HepG2 (cell line): ENCODE measurements around the gene LMBRD2. TPM values are rescaled to one million over a fixed set of nuclear protein-coding genes. Genes with fewer than 3 reads are reported as not detected.

Experiments
- ATAC-seq: fragments of 200-7000 bp; cut with Tn5 transposase; 3 replicates; pipeline ENCODE4 v1.9.1; 2020; ENCODE audit warnings: mild to moderate bottlenecking, moderate library complexity
- BruUV-seq: library from RNA; stranded (reverse); fragments of 400-500 nt; replicated peaks from 2 replicates; lab custom pipeline; 2021; lab: Mats Ljungman, UMichigan
- CTCF ChIA-PET: fragments of 300-600 bp; formaldehyde crosslinking; extraction: SDS; loops from one replicate; lab custom pipeline; 2021; ENCODE audit warnings: low total read pairs, inconsistent platforms, low intra/inter-chr PET ratio; lab: Yijun Ruan, JAX
- POLR2A ChIA-PET: fragments of 350-600 bp; sonication (Branson Sonifier 250); formaldehyde crosslinking; loops from one replicate; lab custom pipeline; 2020; ENCODE audit warnings: antibody characterized with exemption, inconsistent platforms; lab: Yijun Ruan, JAX
- DNase-seq: peaks from one replicate; pipeline ENCODE4 v3.0.0-alpha.2; 2015; ENCODE audit warnings: low spot score
- FAIRE-seq: peaks from 3 replicates; lab custom pipeline; 2011; peaks lifted over from hg19 to GRCh38; lab: Jason Lieb, UNC
- H2AFZ ChIP-seq: one replicate; pipeline ENCODE4 v1.6.1; 2011; ENCODE audit warnings: low read length, inconsistent platforms
- H3K27ac ChIP-seq: fragments of 300-600 bp; 3 replicates; pipeline ENCODE4 v1.8.0; 2011; ENCODE audit warnings: mixed run types, mild to moderate bottlenecking, mixed read lengths, low read length, inconsistent platforms; ENCODE audit not compliant: insufficient read depth; ENCODE audit errors: extremely low read length
- H3K27me3 ChIP-seq, 2 experiments: fragments of 200-600 bp in 1 of 2; 2 replicates in 1 of 2; 3 replicates in 1 of 2; pipeline versions ENCODE4 v1.6.0 to v1.8.0; 2011; ENCODE audit warnings: low read length in 2 of 2, mild to moderate bottlenecking in 2 of 2, moderate library complexity in 2 of 2, inconsistent platforms in 1 of 2; ENCODE audit not compliant: insufficient read depth in 2 of 2, control insufficient read depth in 1 of 2
- H3K36me3 ChIP-seq, 2 experiments: fragments of 200-600 bp in 1 of 2; replicated peaks in 1 of 2; 2 replicates in 1 of 2; 3 replicates in 1 of 2; pipeline versions ENCODE4 v1.5.1 to v1.8.0; 2011; ENCODE audit warnings: low read length in 2 of 2, inconsistent platforms in 1 of 2; ENCODE audit not compliant: insufficient read depth in 2 of 2, control insufficient read depth in 1 of 2
- H3K4me1 ChIP-seq: 2 replicates; pipeline ENCODE4 v1.5.1; 2012; ENCODE audit warnings: low read length, inconsistent platforms; ENCODE audit not compliant: insufficient read depth
- H3K4me2 ChIP-seq: 2 replicates; pipeline ENCODE4 v1.6.0; 2011; ENCODE audit warnings: low read depth, low read length, inconsistent platforms
- H3K4me3 ChIP-seq, 3 experiments: fragments of 200-600 bp in 1 of 3; sonication (generic), shearing (Covaris generic) in 1 of 3; replicated peaks in 1 of 3; 2 replicates each; pipeline ENCODE4 v1.5.1; 2011 to 2016; ENCODE audit warnings: low read length in 3 of 3, inconsistent platforms in 2 of 3, low read depth in 2 of 3, mild to moderate bottlenecking in 2 of 3, control low read depth in 1 of 3, mixed read lengths in 1 of 3; ENCODE audit not compliant: insufficient read depth in 1 of 3
- H3K79me2 ChIP-seq: one replicate; pipeline ENCODE4 v1.6.1; 2011; ENCODE audit warnings: low read length, inconsistent platforms; ENCODE audit not compliant: insufficient read depth
- H3K9ac ChIP-seq: 2 replicates; pipeline ENCODE4 v1.6.0; 2011; ENCODE audit warnings: mild to moderate bottlenecking, low read depth, low read length, inconsistent platforms; ENCODE audit not compliant: insufficient read depth
- H3K9me3 ChIP-seq: 2 replicates; pipeline ENCODE4 v1.5.1; 2012; ENCODE audit warnings: mild to moderate bottlenecking, low read length
- H4K20me1 ChIP-seq: 2 replicates; pipeline ENCODE4 v1.6.0; 2011; ENCODE audit warnings: inconsistent platforms, mild to moderate bottlenecking, low read length, moderate library complexity; ENCODE audit not compliant: insufficient read depth
- EED ChIP-seq: sonication (generic); formaldehyde crosslinking; IDR thresholded peaks from 2 replicates; pipeline ENCODE4 v1.5.0; 2020; ENCODE audit warnings: mild to moderate bottlenecking, missing genetic modification reagents
- ESRRA ChIP-seq: sonication (generic); formaldehyde crosslinking; IDR thresholded peaks from 2 replicates; pipeline ENCODE4 v1.5.1; 2020; ENCODE audit warnings: mild to moderate bottlenecking, low read depth, missing genetic modification reagents
- MATR3 ChIP-seq: sonication (generic); formaldehyde crosslinking; IDR thresholded peaks from 2 replicates; pipeline ENCODE4 v1.4.0; 2020; ENCODE audit warnings: missing genetic modification reagents
- SMAD1 ChIP-seq: sonication (generic); formaldehyde crosslinking; IDR thresholded peaks from 2 replicates; pipeline ENCODE4 v1.4.0; 2020; ENCODE audit warnings: missing genetic modification reagents, low read depth, mild to moderate bottlenecking, borderline replicate concordance
- TMF1 ChIP-seq: sonication (generic); formaldehyde crosslinking; IDR thresholded peaks from 2 replicates; pipeline ENCODE4 v1.8.1; 2022; ENCODE audit warnings: low read depth, missing genetic modification reagents
- ZFAT ChIP-seq: sonication (generic); formaldehyde crosslinking; conservative IDR thresholded peaks from 2 replicates; pipeline ENCODE4 v1.8.1; 2023; ENCODE audit warnings: missing genetic modification reagents, inconsistent platforms
- WGBS: methylation state at CpG from one replicate; pipeline ENCODE4 v1.1.6; 2017; ENCODE audit warnings: low lambda C conversion rate; 5-methylcytosine and 5-hydroxymethylcytosine counted together
- in situ Hi-C: cut with HindIII; loops from 2 replicates; pipeline ENCODE4 v1.10.0; 2017; ENCODE audit warnings: low pct_unique_long_range_greater_than_20kb; ENCODE audit not compliant: extremely low pct_ligation_motif_present
- intact Hi-C: fragments of 100-400 bp; cut with micrococcal nuclease; formaldehyde crosslinking; loops from one replicate; pipeline ENCODE4 v1.10.0; 2022; ENCODE audit not compliant: unreplicated experiment
- polyA plus RNA-seq, 8 experiments: library from polyadenylated mRNA; depleted of rRNA in 3 of 8; stranded (reverse) in 7 of 8; unstranded in 1 of 8; fragments of >200 nt; fragmentation: Illumina TruSeq in 4 of 8; extraction: Trizol in 4 of 8; gene quantifications; 2 replicates each; pipeline versions ENCODE4 v1.2.1 to v1.2.3, GENCODE V29; 2011 to 2016; ENCODE audit warnings: low read depth in 4 of 8, missing spikeins in 1 of 8, mixed read lengths in 1 of 8; ENCODE audit not compliant: insufficient read depth in 1 of 8
- total RNA-seq, 5 experiments: library from RNA; depleted of rRNA; stranded (reverse); fragments of >200 nt; fragmentation: Illumina TruSeq; extraction: Trizol; gene quantifications; 2 replicates each; pipeline ENCODE4 v1.2.3, GENCODE V29; 2016; ENCODE audit warnings: low read depth in 1 of 5
- TF ChIP-seq, protein P1 (sequence below): sonication (generic); formaldehyde crosslinking; IDR thresholded peaks from 2 replicates; pipeline ENCODE4 v1.4.0; 2020; ENCODE audit warnings: missing genetic modification reagents
- TF ChIP-seq, protein P2 (sequence below): sonication (generic); formaldehyde crosslinking; IDR thresholded peaks from 2 replicates; pipeline ENCODE4 v1.4.0; 2020; ENCODE audit warnings: missing genetic modification reagents
- TF ChIP-seq, protein P3 (sequence below): sonication (generic); formaldehyde crosslinking; IDR thresholded peaks from 2 replicates; pipeline ENCODE4 v1.5.1; 2020; ENCODE audit warnings: missing genetic modification reagents, mild to moderate bottlenecking, borderline replicate concordance
- TF ChIP-seq, protein P4 (sequence below): fragments of 450-650 bp; IDR thresholded peaks from 2 replicates; pipeline ENCODE4 v1.6.1; 2016

LMBRD2 gene
- total and polyA plus RNA-seq, 2 of the 13 experiments (the other 11 are each of a cell fraction or from before 2014, with no cell fraction given) = 2.0 to 4.7 TPM

DNA sequence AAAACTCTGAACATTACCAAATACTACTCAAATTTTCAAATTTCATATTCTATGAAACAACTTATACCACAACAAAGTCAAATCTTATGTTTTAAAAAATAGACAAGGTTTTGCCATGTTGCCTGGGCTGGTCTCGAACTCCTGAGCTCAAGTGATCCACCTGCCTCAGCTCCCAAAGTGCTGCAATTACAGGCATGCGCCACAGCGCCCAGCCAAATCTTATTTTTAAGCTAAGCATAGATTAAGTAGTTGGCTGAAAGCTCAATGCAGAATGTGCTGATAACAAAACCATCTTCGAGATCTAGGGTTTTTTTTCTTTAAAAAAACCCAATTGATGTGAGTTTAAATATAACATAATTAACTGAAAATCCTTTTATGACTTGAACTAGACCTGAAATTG, 6.4 kb downstream of the LMBRD2 start:
- no peak for ATAC-seq
- Histone ChIP-seq H3K79me2 (peaks cover 5% of the 10 kb centered on the region), H4K20me1 (no peaks in the 10 kb centered on the region), H3K4me1 (peaks cover 40% of the 10 kb centered on the region), H3K4me3 (no peak overlapping the region), H3K27me3 (no peaks in the 10 kb centered on the region), H3K9ac (no peak overlapping the region), H3K4me2 (no peak overlapping the region), H3K27ac (no peak overlapping the region), H3K9me3 (no peaks in the 10 kb centered on the region), H2AFZ (no peak overlapping the region), H3K36me3 (peaks cover 0 to 2% of the 10 kb centered on the region in 2 experiments; a peak in 1 of 5 replicates)
- DNase-seq = no peak
- 93% methylated on average over 4 of the region's 4 CpGs for WGBS
- no TSS peak for BruUV-seq
- in situ Hi-C loops = no loop called here
- intact Hi-C loops = no loop called here
- ChIA-PET POLR2A (no interaction called here), CTCF (no interaction called here)
- FAIRE-seq = no peak
- TF ChIP-seq, protein P1, sequence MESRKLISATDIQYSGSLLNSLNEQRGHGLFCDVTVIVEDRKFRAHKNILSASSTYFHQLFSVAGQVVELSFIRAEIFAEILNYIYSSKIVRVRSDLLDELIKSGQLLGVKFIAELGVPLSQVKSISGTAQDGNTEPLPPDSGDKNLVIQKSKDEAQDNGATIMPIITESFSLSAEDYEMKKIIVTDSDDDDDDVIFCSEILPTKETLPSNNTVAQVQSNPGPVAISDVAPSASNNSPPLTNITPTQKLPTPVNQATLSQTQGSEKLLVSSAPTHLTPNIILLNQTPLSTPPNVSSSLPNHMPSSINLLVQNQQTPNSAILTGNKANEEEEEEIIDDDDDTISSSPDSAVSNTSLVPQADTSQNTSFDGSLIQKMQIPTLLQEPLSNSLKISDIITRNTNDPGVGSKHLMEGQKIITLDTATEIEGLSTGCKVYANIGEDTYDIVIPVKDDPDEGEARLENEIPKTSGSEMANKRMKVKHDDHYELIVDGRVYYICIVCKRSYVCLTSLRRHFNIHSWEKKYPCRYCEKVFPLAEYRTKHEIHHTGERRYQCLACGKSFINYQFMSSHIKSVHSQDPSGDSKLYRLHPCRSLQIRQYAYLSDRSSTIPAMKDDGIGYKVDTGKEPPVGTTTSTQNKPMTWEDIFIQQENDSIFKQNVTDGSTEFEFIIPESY = peak; percentile 51; the same call in 1 of the 2 replicates
- TF ChIP-seq TMF1 (CRISPR knock-in tag) = no peak

DNA sequence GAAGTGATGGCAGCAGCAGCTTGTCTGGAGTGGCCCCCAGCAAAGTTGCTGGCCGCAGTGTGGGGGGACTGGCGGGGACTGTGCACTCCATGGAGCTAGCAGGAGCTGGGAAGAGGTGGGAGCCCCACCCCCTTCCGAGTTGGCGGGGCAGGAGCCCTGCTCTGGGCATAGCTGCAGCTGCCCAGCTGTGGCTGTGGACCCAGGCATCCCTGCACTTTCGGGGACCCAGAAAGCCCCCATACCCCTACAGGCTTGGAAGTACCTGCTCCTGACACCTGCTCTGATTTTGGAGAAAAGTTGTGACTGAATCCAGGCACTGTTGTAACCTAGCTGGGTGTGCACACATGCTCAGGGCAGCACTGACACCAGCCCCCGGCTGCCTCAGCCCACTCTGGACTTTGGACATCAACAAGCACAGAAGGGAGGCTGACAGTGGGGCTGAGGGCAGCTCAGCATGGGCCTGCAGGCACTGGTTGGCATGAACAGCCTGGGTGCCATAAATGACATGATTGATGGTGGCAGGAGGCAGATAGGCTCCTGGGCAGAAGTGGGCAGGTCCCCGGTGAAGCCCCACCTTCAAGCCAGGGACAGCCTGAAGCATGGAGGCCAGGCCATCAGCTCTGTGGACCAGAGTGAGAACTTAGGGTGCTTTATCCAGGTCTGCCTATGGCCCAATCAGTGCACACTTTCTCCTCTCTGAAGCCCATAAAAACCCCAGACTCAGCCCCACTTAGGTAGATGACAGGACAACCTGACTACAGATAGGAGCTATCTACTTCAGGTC, 12.6 kb downstream of the LMBRD2 start:
- intact Hi-C loops = loop anchor here (1.0 kb wide), 1 partner anchor 12 kb away; the partner anchor contains the start of gene LMBRD2
- FAIRE-seq = peak; percentile 63
- in situ Hi-C loops = no loop called here
- no peak for TF ChIP-seq MATR3 (CRISPR knock-in tag)
- TF ChIP-seq ESRRA (CRISPR knock-in tag) = no peak
- TF ChIP-seq, protein P2, sequence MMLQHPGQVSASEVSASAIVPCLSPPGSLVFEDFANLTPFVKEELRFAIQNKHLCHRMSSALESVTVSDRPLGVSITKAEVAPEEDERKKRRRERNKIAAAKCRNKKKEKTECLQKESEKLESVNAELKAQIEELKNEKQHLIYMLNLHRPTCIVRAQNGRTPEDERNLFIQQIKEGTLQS (CRISPR knock-in tag) = no peak; the same call in 1 of the 2 replicates
- TF ChIP-seq SMAD1 (CRISPR knock-in tag) = peak; percentile 50; the same call in 1 of the 2 replicates
- TF ChIP-seq, protein P3, sequence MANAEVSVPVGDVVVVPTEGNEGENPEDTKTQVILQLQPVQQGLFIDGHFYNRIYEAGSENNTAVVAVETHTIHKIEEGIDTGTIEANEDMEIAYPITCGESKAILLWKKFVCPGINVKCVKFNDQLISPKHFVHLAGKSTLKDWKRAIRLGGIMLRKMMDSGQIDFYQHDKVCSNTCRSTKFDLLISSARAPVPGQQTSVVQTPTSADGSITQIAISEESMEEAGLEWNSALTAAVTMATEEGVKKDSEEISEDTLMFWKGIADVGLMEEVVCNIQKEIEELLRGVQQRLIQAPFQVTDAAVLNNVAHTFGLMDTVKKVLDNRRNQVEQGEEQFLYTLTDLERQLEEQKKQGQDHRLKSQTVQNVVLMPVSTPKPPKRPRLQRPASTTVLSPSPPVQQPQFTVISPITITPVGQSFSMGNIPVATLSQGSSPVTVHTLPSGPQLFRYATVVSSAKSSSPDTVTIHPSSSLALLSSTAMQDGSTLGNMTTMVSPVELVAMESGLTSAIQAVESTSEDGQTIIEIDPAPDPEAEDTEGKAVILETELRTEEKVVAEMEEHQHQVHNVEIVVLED (CRISPR knock-in tag) = peak; percentile 21; the same call in 1 of the 2 replicates
- no peak for TF ChIP-seq EED (CRISPR knock-in tag)
- TF ChIP-seq, protein P4, sequence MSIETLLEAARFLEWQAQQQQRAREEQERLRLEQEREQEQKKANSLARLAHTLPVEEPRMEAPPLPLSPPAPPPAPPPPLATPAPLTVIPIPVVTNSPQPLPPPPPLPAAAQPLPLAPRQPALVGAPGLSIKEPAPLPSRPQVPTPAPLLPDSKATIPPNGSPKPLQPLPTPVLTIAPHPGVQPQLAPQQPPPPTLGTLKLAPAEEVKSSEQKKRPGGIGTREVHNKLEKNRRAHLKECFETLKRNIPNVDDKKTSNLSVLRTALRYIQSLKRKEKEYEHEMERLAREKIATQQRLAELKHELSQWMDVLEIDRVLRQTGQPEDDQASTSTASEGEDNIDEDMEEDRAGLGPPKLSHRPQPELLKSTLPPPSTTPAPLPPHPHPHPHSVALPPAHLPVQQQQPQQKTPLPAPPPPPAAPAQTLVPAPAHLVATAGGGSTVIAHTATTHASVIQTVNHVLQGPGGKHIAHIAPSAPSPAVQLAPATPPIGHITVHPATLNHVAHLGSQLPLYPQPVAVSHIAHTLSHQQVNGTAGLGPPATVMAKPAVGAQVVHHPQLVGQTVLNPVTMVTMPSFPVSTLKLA = peak; percentile 53
- TF ChIP-seq ZFAT (CRISPR knock-in tag) = no peak

More for the DNA sequence above, 12.6 kb downstream of the LMBRD2 start:
- H3K79me2 ChIP-seq = no peaks in the 10 kb centered on the region
- no peaks in the 10 kb centered on the region for H4K20me1 ChIP-seq
- ChIA-PET POLR2A (interaction anchor here (0.8 to 3.7 kb wide), 7 partner anchors 9 to 103 kb away, joined by 3 to 49 read pairs (median 5); partner anchors contain the start of genes LMBRD2, NADK2 and SKP2), CTCF (no interaction called here)
- H3K4me2 ChIP-seq = peak overlapping the region; percentile 78
- H3K27ac ChIP-seq = peak overlapping the region; percentile 52
- no TSS peak for BruUV-seq
- WGBS = no CpG with 5 or more reads among the region's 7 CpGs
- DNase-seq = peak; percentile 78
- ATAC-seq = peak; percentile 100
- H3K27me3 ChIP-seq = no peaks in the 10 kb centered on the region
- H2AFZ ChIP-seq = peak overlapping the region; percentile 85
- H3K4me1 ChIP-seq = peaks cover 25% of the 10 kb centered on the region
- no peaks in the 10 kb centered on the region for H3K9me3 ChIP-seq
- H3K36me3 ChIP-seq = peaks cover 0 to 2% of the 10 kb centered on the region in 2 experiments; a peak in 1 of 5 replicates
- peak overlapping the region; percentile 23; the same call in 1 of the 2 replicates for H3K9ac ChIP-seq
- peak overlapping the region; percentile 48 to 67 (median 60) for H3K4me3 ChIP-seq
